Activated CD8-positive, alpha-beta T cell treated with anti-CD3 and anti-CD28 coated beads, Interleukin-2, amount 10 ng/mL, durations not matched to agents 7 days and 5 days (primary cell): ENCODE results near the gene ATRAID. TPM values are rescaled to one million over a fixed set of nuclear protein-coding genes. Genes with fewer than 3 reads are reported as not detected.
"Not testable (repeated sequence)": the region's sequence is repeated elsewhere in the genome, so short reads cannot be mapped to it uniquely, and the experiment has no call there.

Source experiments
- ATAC-seq: fragments of 150-1000 bp; cut with Tn5 transposase; one replicate; pipeline ENCODE4 v1.10.0; 2021; ENCODE audit warnings: moderate library complexity
- CTCF ChIA-PET: fragments of 350-600 bp; sonication (Branson Sonifier 250); formaldehyde crosslinking; loops from one replicate; lab custom pipeline; 2021; ENCODE audit warnings: antibody characterized with exemption; lab: Charles Lee
- POLR2A ChIA-PET: fragments of 350-600 bp; sonication (Branson Sonifier 250); formaldehyde crosslinking; loops from one replicate; lab custom pipeline; 2021; ENCODE audit warnings: antibody characterized with exemption; lab: Charles Lee
- DNase-seq: peaks from one replicate; pipeline ENCODE4 v3.0.0-alpha.2; 2020
- H3K27ac Mint-ChIP-seq: one replicate; pipeline ENCODE4 v1.8.0; 2021; ENCODE audit warnings: mild to moderate bottlenecking, mixed read lengths
- H3K27me3 Mint-ChIP-seq: one replicate; pipeline ENCODE4 v1.8.0; 2021; ENCODE audit warnings: low read depth, mixed read lengths
- H3K36me3 Mint-ChIP-seq: one replicate; pipeline ENCODE4 v1.8.0; 2021; ENCODE audit warnings: low read depth, mixed read lengths
- H3K4me1 Mint-ChIP-seq: one replicate; pipeline ENCODE4 v1.8.0; 2021; ENCODE audit warnings: low read depth, mixed read lengths
- H3K4me3 Mint-ChIP-seq: one replicate; pipeline ENCODE4 v1.8.0; 2021; ENCODE audit warnings: mild to moderate bottlenecking, mixed read lengths
- H3K9me3 Mint-ChIP-seq: one replicate; pipeline ENCODE4 v1.8.0; 2022; ENCODE audit warnings: mixed read lengths; ENCODE audit not compliant: insufficient read depth
- total RNA-seq, 2 experiments: library from RNA; stranded (reverse); gene quantifications; one replicate each; pipeline ENCODE4 v1.2.3, GENCODE V29; 2021

The ATRAID gene
- total RNA-seq, 2 experiments from 2014 or later: 60.2 to 64.7 TPM

DNA sequence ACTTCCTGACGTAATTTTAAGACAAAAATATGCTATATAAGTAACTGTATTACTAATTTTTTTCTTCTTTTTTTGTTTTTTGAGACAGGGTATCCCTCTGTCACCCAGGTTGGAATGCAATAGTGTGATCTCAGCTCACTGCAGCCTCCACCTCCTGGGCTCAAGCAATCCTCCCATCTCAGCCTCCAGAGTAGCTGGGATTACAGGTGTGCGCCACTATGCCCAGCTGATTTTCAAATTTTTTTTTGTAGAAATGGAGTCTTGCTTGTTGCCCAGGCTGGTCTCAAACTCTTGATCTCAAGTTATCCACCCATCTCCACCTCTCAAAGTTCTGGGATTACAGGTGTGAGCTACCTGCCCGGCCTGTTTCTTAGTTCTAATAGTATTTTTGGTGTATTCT is 33.4 kb upstream of the ATRAID start:
- H3K27ac Mint-ChIP-seq: no peak overlapping the region
- H3K36me3 Mint-ChIP-seq: no peaks in the 10 kb centered on the region
- no peaks in the 10 kb centered on the region for H3K9me3 Mint-ChIP-seq
- ChIA-PET CTCF (interaction anchor here (1.8 kb wide), 1 partner anchor 9 kb away, joined by 6 read pairs; no protein-coding TSS in a partner anchor), POLR2A (no interaction called here)
- no peak overlapping the region for H3K4me3 Mint-ChIP-seq
- DNase-seq (no peak), ATAC-seq (no peak)
- H3K27me3 Mint-ChIP-seq: peaks cover 36% of the 10 kb centered on the region
- H3K4me1 Mint-ChIP-seq: no peaks in the 10 kb centered on the region

DNA sequence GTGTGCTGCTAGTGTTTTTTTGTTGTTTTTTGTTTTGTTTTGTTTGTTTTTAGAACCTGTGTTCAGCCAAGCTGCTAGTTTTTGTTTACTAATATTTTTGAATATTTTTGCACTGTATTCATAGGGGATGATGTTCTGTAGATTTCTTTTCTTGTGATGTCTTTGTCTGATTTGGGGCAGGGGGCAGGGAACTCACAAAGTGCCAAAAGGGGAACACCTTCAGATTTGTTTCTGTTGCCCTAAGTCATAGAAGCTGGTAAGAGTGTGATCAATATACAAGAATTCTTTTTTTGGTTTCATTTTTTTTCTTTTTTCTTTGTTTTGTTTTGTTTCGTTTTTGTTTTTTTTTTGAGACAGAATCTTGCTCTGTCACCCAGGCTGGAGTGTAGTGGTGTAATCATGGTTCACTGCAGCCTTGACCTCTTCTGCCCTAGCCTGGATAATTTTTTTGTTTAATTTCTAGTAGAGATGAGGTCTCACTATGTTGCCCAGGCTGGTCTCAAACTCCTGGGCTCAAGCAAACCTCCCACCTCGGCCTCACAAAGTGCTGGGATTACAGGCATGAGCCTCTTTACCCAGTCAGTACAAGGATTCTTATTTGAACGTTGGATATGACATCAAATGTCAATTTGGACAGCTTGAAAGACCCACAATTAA is 32.4 kb upstream of the ATRAID start:
- Mint-ChIP-seq H3K4me1 (peaks cover 2% of the 10 kb centered on the region), H3K9me3 (no peaks in the 10 kb centered on the region), H3K27me3 (peaks cover 43% of the 10 kb centered on the region), H3K36me3 (no peaks in the 10 kb centered on the region), H3K27ac (no peak overlapping the region), H3K4me3 (no peak overlapping the region)
- no peak for ATAC-seq
- ChIA-PET POLR2A (no interaction called here), CTCF (interaction anchor here (1.8 to 2.1 kb wide), 2 partner anchors 9 to 10 kb away, joined by 6 to 11 read pairs; no protein-coding TSS in a partner anchor)
- DNase-seq: no peak

DNA sequence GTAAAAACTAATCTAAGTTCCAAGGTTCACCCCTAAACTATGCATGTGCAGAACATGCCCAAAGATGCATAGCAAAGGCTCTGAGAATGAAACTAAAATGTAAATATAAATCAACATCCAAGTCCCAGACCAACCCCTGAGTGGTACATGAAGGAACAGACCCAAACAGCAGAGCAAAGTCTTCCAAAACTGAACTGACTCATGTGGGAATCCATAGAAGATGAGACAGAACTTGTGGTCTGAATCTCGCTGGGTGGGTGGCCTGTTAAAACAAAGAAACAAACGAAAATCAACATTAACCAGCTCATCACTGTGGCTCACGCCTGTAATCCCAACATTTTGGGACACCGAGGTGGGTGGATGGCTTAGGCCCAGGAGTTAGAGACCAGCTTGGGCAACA is 29.5 kb upstream of the ATRAID start:
- Mint-ChIP-seq H3K27ac (no peak overlapping the region), H3K9me3 (no peaks in the 10 kb centered on the region), H3K27me3 (peaks cover 47% of the 10 kb centered on the region), H3K4me1 (peaks cover 2% of the 10 kb centered on the region), H3K4me3 (no peak overlapping the region), H3K36me3 (no peaks in the 10 kb centered on the region)
- ATAC-seq: no peak
- ChIA-PET POLR2A (no interaction called here), CTCF (no interaction called here)
- DNase-seq: no peak

DNA sequence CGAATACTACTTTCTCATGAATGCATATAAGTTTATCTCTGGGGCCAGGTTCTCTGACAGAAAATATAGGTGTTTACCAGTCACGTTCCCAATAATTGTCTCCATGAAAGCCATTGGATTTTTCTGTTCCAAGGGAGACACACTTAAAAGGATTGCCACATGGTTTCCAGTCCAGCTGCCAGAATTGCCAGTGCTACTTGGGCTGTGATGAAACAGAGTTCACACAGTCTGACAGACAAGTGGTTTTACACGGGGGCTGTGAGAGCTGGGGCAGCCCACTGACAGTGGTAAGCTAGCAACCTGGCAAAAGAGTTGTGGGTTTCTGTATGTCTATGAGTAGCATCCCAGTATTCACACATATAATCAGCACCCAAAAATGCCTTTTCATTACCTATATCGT is 27.7 kb upstream of the ATRAID start:
- Mint-ChIP-seq H3K4me3 (no peak overlapping the region), H3K36me3 (no peaks in the 10 kb centered on the region), H3K27ac (no peak overlapping the region), H3K27me3 (peaks cover 40% of the 10 kb centered on the region), H3K9me3 (no peaks in the 10 kb centered on the region), H3K4me1 (peaks cover 2% of the 10 kb centered on the region)
- DNase-seq: no peak
- CTCF ChIA-PET: interaction anchor here (1.5 to 2.4 kb wide), 2 partner anchors 14 to 119 kb away, joined by 4 to 7 read pairs; no protein-coding TSS in a partner anchor
- POLR2A ChIA-PET: no interaction called here
- no peak for ATAC-seq

DNA sequence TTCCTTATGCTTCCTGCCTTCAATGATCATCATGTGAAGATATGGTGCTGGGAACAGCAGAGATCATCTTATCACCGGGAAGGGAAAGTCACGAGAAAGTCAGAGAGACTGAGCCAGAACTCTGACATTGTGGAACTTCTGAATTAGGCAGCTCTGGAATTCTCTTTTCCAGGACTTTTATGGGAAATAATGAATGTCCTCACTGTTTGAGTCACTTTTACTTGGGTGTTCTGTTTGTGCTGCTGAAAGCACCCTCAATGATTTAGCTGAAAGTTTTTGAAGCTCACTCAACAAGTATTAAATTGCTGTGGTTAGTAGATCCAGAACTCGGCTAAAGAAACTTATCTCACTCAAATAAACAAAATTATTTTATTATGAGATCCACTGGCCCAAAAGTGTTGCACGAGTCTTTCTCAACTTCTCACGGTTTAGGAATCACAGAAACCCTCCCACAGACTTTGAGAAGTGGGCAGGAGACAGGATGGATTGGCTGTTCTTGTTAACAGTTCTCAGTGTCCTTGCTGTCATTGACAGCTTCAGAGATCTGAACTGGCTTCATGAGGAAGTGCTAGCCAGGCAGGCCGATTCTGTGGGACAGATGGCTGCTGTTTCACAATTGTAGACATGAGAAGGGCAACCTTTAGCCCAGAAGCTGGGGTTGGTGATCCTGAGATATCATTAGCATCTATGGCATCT is 26.4 kb upstream of the ATRAID start:
- no peak for DNase-seq
- H3K9me3 Mint-ChIP-seq: no peaks in the 10 kb centered on the region
- H3K27ac Mint-ChIP-seq: no peak overlapping the region
- ChIA-PET CTCF (interaction anchor here (0.6 to 2.4 kb wide), 3 partner anchors 19 to 1331 kb away, joined by 3 to 7 read pairs (median 3); no protein-coding TSS in a partner anchor), POLR2A (no interaction called here)
- H3K36me3 Mint-ChIP-seq: no peaks in the 10 kb centered on the region
- H3K4me3 Mint-ChIP-seq: no peak overlapping the region
- no peak for ATAC-seq
- H3K27me3 Mint-ChIP-seq: peaks cover 34% of the 10 kb centered on the region
- peaks cover 2% of the 10 kb centered on the region for H3K4me1 Mint-ChIP-seq

DNA sequence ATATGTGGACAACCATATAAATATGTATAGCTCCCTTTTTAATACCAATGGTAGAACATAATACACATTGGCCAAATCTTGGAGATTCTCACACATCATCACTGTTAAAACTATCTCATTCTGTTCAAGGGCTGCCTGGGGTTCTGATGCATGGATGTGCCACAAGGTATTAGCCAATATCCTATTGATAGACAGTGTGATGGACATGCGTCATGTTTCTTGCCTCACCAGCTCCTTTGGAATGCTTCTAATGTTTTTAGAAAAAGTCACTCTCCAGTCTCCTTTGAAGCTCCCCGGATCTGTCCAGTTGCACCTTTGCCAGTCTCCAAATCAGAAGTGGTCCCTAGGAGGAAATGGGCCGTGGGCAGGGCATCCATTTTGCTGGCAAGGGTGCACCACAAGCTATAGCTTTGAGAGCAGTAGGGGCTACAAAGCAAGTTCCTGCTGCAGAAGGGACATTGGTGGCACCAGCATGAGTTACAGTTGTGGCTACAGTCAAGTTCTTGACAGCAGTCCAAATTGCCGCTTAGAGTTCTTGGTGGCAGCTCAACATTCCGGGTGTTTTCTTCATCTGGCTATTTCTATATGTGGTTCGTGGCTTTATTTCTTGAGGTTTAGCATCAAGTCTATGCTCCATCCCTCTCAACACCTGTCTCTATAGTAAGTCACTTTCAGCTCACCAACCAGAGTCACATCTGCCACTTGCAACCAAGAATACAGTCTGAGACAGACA is 25.1 kb upstream of the ATRAID start:
- DNase-seq (no peak), ATAC-seq (no peak)
- ChIA-PET POLR2A (no interaction called here), CTCF (interaction anchor here (0.7 to 2.4 kb wide), 4 partner anchors 17 to 116 kb away, joined by 4 to 7 read pairs (median 4); partner anchors contain the start of gene PREB)
- Mint-ChIP-seq H3K27me3 (peaks cover 24% of the 10 kb centered on the region), H3K4me3 (no peak overlapping the region), H3K4me1 (peaks cover 5% of the 10 kb centered on the region), H3K9me3 (no peaks in the 10 kb centered on the region), H3K36me3 (no peaks in the 10 kb centered on the region), H3K27ac (no peak overlapping the region)

DNA sequence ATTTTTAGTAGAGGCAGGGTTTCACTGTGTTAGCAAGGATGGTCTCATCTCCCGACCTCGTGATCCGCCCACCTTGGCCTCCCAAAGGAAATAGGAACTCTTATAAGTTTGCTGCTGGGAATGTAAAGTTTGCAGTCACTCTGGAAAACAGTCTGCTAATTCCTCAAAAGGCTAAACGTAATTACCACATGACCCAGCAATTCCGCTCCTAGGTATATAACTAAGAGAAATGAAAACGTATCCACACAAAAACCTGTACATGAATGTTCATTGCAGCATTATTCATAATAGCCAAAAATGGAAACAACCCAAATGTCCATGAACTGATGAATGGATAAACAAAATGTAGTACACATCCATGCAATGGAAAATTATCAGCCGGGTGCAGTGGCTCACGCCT is 21.9 kb upstream of the ATRAID start:
- Mint-ChIP-seq H3K27ac (no peak overlapping the region), H3K4me1 (peaks cover 4% of the 10 kb centered on the region), H3K27me3 (peaks cover 16% of the 10 kb centered on the region), H3K4me3 (no peak overlapping the region), H3K36me3 (no peaks in the 10 kb centered on the region), H3K9me3 (no peaks in the 10 kb centered on the region)
- ChIA-PET POLR2A (no interaction called here), CTCF (interaction anchor here (0.6 kb wide), 1 partner anchor 10 kb away, joined by 3 read pairs; no protein-coding TSS in a partner anchor)
- ATAC-seq (no peak), DNase-seq (no peak)

DNA sequence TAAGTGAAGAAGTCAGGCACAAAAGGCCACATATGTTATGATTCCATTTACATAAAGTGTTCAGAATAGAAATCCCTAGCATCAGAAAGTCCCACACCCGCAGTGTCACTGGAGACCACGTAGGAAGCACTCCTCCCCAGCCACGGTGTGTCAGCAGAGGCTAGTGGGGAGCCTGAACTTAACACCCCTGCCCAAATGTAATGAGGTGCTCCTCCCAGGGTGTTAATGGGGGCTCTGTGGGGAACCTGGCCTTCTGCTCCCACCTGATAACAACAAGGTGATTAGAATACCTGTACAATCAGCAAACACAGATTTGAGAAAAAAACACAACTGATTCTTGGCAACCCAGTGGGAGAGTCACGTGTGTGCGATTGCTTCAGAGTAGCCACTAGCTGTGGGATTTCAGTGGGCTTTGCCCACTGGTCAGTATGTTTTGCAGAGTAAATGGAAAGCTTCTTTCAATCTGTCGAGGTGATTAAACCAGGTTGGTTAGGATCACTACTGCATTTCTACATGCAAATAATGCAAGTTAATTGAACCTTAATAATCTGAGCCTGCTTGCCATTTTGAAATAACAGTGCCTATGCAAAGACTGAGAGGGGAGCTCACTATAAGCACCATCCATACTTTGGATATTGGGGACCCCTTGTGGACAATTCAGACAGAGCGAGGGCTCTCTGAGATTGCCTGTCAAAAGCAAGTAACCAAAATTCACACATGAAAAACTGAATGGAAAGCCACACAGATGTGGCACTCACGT is 20.6 kb upstream of the ATRAID start:
- ATAC-seq (peak; percentile 96), DNase-seq (peak; percentile 69)
- POLR2A ChIA-PET: no interaction called here
- Mint-ChIP-seq H3K27me3 (peaks cover 11% of the 10 kb centered on the region), H3K4me3 (no peak overlapping the region), H3K36me3 (no peaks in the 10 kb centered on the region), H3K4me1 (peaks cover 4% of the 10 kb centered on the region), H3K27ac (no peak overlapping the region), H3K9me3 (no peaks in the 10 kb centered on the region)
- CTCF ChIA-PET: interaction anchor here (0.7 to 2.4 kb wide), 18 partner anchors 16 to 232 kb away, joined by 3 to 18 read pairs (median 6); partner anchors contain the start of genes AGBL5, KHK and PREB

DNA sequence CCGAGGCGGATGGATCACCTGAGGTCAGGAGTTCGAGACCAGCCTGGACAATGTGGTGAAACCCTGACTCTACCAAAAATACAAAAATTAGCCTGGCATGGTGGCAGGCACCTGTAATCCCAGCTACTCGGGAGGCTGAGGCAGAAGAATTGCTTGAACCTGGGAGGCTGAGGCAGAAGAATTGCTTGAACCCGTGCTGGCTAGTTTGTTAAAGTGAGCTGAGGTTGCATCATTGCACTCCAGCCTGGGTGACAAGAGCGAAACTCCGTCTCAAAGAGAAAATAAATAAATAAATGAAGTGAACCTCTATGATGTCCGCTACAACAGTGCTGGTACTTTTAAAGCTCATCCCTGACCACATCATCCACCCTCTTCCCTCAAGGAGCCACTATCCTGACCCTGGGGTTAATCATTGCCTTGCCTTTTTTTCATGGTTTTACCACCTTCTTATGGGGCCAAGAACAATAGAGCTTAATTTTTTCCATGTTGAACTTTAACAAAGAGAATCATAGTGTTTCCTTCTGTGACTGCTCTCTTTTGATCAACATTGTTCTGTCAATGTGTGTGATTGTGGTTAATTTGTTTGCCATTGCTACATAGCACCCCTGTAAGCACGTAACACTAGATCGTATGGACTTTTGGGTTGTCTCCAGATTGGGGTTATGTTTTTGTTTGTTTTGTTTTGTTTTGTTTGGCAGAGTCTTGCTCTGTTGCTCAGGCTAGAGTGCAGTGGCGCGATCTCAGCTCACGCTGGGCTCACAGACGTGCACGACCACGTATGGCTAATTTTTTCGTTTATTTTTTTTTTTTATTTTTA is 17.1 kb upstream of the ATRAID start:
- H3K4me1 Mint-ChIP-seq: peaks cover 4% of the 10 kb centered on the region
- H3K36me3 Mint-ChIP-seq: peaks cover 2% of the 10 kb centered on the region
- DNase-seq (no peak), ATAC-seq (no peak)
- H3K27ac Mint-ChIP-seq: no peak overlapping the region
- H3K27me3 Mint-ChIP-seq: peaks cover 5% of the 10 kb centered on the region
- H3K4me3 Mint-ChIP-seq: no peak overlapping the region
- CTCF ChIA-PET: interaction anchor here (0.9 to 1.0 kb wide), 2 partner anchors 25 to 95 kb away, joined by 3 to 4 read pairs; no protein-coding TSS in a partner anchor
- POLR2A ChIA-PET: no interaction called here
- H3K9me3 Mint-ChIP-seq: no peaks in the 10 kb centered on the region

DNA sequence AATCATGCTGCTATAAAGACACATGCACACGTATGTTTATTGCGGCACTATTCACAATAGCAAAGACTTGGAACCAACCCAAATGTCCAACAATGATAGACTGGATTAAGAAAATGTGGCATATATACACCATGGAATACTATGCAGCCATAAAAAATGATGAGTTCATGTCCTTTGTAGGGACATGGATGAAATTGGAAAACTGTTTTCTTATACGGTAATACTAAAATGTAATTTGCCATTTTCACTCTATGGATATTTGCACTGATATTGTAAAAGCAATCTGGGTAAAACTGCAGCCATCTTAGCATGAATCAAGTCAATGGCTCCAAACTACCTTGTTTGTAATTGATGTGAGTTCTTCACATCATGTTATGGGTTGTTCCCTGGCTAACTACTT is 16.0 kb upstream of the ATRAID start:
- POLR2A ChIA-PET, H3K27ac Mint-ChIP-seq, H3K4me1 Mint-ChIP-seq, ATAC-seq, H3K9me3 Mint-ChIP-seq, H3K27me3 Mint-ChIP-seq, CTCF ChIA-PET, H3K36me3 Mint-ChIP-seq, H3K4me3 Mint-ChIP-seq, DNase-seq: not testable (repeated sequence)
